DOHH2 (cell line): ENCODE data around the gene LILRB3.
"Not testable (repeated sequence)": the region's sequence is repeated elsewhere in the genome, so short reads cannot be mapped to it uniquely, and the experiment has no call there.

Experiments
- EZH2phosphoT487 ChIP-seq: fragments of 200-600 bp; sonication (generic); IDR thresholded peaks from 2 replicates; pipeline ENCODE4 v1.6.1; 2017; ENCODE audit warnings: borderline replicate concordance, mild to moderate bottlenecking, antibody characterized with exemption, low read length, moderate library complexity, mixed read lengths
- TF ChIP-seq, protein P1 (sequence below): fragments of 200-600 bp; sonication (generic); IDR thresholded peaks from one replicate; pipeline ENCODE4 v1.5.1; 2014; ENCODE audit warnings: antibody characterized with exemption, mild to moderate bottlenecking, low read depth, low read length; ENCODE audit not compliant: poor library complexity, severe bottlenecking

DNA sequence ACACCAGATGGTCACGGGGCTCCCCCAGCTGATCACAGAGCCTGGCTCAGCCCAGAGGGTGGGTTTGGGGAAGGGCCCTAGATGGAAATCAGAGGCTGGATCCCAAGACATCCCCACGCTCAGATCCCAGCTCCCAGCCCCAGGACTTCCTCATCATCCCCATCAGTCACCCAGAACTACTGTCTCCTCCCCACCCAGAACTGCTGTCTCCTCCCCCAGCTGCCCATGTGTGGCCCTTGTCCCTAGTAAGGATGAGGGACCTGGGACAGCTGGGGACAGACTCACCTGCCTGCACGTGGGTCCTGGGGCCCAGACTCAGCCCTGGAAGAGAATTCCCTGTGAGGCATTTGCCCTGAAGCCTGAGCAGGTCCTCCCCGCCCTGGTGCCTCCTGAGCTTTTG is 19.4 kb upstream of the LILRB3 start:
- TF ChIP-seq, protein P1, sequence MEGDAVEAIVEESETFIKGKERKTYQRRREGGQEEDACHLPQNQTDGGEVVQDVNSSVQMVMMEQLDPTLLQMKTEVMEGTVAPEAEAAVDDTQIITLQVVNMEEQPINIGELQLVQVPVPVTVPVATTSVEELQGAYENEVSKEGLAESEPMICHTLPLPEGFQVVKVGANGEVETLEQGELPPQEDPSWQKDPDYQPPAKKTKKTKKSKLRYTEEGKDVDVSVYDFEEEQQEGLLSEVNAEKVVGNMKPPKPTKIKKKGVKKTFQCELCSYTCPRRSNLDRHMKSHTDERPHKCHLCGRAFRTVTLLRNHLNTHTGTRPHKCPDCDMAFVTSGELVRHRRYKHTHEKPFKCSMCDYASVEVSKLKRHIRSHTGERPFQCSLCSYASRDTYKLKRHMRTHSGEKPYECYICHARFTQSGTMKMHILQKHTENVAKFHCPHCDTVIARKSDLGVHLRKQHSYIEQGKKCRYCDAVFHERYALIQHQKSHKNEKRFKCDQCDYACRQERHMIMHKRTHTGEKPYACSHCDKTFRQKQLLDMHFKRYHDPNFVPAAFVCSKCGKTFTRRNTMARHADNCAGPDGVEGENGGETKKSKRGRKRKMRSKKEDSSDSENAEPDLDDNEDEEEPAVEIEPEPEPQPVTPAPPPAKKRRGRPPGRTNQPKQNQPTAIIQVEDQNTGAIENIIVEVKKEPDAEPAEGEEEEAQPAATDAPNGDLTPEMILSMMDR = not testable (repeated sequence)
- TF ChIP-seq EZH2phosphoT487 = not testable (repeated sequence)
